H4 (cell line): Measurements from ENCODE around the gene AATK. TPM values are rescaled to one million over a fixed set of nuclear protein-coding genes. Genes with fewer than 3 reads are reported as not detected.

ENCODE experiments used
- DNase-seq: peaks from one replicate; pipeline ENCODE4 v3.0.0-alpha.2; 2015; ENCODE audit warnings: low spot score
- total RNA-seq: library from RNA; depleted of rRNA; stranded (reverse); fragments of >200 nt; shearing (Covaris generic); gene quantifications from 2 replicates; pipeline ENCODE4 v1.2.3, GENCODE V29; 2014

The AATK gene
- total RNA-seq, 1 experiment from 2014 or later = 0.08 TPM

- no peak for DNase-seq
Observed at GRCh38 chr17:81143200-81143527, 22.9 kb downstream of the AATK start.

GRCh38 chr17:81142301-81143199 lies 23.5 kb downstream of the AATK start:
- DNase-seq = peak; percentile 88

DNA sequence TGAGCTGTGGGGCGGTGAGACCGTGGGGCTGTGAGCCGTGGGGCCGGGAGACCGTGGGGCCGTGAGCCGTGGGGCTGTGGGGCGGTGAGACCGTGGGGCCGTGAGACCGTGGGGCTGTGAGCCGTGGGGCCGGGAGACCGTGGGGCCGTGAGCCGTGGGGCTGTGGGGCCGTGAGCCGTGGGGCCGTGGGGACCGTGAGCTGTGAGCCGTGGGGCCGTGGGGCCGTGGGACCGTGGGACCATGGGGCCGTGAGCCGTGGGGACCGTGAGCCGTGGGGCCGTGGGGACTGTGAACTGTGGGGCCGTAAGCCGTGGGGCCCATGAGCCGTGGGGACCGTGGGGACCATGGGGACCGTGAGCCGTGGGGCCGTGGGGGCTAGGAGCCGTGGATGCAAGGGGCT lies 25.3 kb downstream of the AATK start:
- no peak for DNase-seq

DNA sequence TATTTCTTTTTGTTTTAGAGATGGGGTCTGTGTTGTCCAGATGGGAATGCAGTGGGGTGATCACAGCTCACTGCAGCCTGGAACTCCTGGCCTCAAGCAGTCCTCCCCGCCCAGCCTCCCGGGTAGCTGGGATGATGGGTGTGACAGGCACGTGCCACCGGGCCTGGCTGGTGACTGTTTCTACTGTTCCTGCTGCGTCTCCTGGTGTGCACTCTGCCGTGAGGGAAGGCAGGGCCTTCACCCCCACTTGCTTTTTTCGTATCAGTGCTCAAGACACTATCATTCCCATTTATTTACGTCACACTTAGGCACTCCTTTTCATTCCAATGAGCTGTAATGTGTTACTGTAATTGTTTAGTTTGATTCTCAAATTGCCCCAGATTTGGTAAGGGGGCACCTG lies 26.0 kb downstream of the AATK start:
- DNase-seq = no peak

DNA sequence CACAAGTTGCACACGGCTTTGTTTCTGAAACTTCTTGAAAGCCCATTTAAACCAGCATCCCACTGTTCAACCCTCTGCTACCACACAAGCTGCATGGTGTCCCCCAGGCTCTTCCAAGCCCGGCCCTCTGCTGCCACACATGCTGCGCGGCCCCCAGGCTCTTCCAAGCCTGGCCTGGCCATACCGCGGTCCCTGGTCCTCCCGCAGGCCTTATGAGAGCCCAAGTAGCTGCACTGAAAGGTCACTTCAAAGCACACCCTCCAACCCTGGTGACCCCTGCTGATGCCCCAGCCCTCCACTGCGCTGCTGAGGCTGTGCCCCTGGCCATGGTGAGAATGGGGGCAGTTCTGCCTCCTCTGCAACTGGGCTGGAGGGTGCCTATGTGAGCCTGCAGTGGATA lies 26.6 kb downstream of the AATK start:
- DNase-seq = no peak

DNA sequence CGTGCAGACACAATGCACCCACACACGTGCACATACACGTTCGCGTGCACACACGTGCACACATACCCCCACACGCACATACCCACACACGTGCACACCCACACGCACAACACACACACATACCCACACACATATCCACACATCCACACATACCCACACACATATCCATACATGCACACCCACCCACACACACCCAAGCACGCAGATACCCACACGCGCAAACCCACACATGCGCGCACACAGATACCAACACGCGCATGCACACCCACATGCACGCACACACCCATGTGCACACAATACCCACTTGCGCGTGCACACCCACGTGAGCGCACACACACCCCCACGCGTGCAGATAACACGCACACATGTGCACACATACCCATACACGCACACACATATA lies 27.5 kb downstream of the AATK start:
- DNase-seq = no peak

DNA sequence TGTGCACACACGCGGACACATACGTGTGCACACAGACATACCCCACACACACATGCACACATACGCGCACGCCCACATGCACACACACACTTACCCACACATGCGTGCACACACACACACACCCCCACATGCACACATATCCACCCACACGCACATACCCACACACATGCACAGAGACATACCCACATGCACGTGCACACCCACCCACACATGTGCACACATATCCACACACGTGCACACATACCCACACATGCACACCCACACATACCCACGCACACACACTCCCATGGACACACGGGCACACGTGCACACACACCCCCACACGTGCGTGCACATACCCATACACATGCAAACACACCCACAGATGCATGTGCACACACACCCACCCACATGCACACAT lies 27.9 kb downstream of the AATK start:
- DNase-seq = no peak

DNA sequence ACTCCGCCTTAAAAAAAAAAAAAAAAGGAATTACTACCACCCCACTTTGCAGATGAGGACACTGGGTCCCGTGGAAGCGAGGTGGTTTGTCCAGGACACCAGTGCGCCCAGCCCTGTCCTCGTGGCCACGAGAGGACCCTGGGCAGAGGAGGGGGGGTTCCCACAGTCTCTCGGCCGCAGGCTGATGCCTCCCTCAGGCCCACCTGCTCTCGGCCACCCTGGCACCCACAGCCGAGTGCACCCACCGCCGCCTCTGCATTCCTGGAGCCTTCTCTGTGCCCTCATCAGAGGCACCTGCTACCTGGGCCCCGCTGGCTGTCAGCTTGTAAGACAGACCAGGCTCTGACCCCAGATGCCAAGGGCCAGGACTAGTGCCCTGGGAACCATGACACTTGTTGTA lies 28.8 kb downstream of the AATK start:
- no peak for DNase-seq

GRCh38 chr17:81136366-81136765 lies 29.7 kb downstream of the AATK start:
- DNase-seq = no peak

DNA sequence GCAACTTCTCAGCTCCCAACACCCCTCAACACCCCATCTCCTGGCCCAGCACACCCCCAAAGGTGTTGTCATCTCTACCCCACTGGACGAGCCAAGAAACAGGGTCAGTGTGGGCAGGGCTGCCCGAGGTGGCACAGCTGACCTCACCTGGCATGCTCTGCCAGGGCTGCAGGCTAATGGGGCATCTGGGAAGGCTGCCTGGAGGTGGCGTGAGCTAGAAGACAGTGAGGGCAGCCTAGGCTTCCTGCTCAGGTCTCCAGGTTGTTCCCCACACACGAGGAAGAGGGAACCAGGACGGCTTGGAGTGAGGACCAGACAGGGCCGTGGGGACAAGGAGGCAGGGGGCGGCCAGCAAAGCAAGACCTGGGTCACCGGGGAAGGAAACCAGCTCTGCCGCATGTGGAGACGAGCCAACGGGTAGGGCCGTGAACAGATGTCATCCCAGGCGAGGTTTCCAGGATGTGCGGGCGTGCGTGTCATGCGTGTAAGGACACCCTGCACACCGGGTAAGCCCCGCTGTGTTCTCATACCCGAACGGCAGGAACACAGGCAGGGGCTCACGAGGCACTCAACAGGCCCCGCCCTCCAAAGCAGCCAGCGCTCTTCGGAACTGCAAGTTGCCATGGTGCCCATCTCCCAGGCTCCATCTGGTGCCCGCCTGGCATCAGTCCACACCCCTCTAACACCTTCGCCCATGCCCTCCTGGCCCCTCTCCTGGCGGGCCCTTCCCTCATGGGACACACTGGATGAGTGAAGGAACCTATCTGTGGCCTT lies 30.3 kb downstream of the AATK start:
- DNase-seq = no peak

DNA sequence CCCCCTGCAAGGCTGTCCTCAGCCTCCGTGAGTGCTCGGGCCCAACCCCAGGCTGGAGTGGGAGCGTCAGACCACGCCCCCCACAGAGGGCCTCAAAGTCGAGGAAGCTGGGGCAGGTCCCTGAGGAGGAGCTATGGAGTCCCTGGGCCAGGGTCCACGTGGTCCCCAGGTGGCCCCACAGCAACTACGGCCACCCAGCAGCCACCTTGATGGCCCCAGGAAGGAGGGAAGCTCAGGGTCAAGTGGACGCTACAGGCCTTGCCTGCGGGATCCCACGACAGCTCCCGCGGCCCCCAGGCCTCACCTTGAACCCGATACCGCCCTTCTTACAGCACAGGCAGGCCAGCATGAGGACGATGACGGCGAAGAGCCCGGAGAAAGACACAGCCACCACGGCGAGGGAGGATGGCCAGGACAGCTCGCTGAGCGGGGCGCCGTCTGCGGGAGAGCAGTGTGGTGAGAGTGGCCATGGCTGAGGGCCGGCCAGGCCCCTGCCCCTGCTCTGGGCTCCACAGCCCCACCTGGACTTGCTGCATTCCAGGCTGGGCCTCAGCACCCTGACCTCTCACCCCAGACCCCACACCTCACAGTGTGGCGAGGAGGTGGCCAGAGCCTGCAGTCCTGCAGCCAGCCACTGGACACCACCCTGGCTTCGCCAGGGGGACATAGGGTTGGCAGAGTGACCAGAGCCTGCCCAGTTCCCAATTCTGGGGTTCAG lies 31.8 kb downstream of the AATK start:
- DNase-seq = no peak

GRCh38 chr17:81132770-81133723 lies 33.0 kb downstream of the AATK start:
- no peak for DNase-seq

- no peak for DNase-seq
Observed at GRCh38 chr17:81132197-81132540, 33.9 kb downstream of the AATK start.

DNA sequence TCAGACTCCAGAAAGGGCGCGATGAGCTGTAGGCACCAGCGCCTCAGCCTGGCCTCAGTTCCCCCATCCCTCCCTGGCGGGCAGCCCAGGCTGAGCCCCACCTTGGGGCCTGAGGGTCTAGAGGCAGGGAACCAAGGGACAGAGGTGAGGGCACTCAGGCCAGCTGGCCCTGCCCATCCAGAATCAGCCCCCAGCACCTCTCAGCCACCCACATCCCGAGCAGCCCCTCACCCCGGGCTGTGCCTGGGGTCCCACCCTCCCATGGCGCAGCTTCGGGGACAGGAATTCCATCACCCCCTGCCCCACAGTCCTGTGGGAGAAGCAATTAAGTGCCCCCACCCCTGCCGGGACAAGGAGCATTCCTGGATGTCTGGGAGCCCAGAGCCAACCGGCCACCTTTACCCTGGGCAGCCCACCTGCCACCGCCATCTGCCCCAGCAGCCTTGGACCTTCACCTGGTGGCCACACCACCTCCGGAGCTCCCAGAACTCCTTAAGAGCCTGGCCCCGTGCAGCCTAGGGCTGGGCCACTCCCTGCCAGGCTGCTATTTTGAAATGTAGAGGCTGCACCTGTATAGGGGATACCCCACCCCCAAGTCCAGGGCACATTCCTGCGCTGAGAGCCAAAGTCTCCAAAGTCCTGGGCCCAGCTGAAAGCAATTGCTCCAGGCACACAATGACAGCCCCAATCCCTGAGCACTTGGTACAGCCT lies 34.4 kb downstream of the AATK start:
- DNase-seq = no peak

GRCh38 chr17:81130385-81131361 lies 35.3 kb downstream of the AATK start:
- no peak for DNase-seq

DNA sequence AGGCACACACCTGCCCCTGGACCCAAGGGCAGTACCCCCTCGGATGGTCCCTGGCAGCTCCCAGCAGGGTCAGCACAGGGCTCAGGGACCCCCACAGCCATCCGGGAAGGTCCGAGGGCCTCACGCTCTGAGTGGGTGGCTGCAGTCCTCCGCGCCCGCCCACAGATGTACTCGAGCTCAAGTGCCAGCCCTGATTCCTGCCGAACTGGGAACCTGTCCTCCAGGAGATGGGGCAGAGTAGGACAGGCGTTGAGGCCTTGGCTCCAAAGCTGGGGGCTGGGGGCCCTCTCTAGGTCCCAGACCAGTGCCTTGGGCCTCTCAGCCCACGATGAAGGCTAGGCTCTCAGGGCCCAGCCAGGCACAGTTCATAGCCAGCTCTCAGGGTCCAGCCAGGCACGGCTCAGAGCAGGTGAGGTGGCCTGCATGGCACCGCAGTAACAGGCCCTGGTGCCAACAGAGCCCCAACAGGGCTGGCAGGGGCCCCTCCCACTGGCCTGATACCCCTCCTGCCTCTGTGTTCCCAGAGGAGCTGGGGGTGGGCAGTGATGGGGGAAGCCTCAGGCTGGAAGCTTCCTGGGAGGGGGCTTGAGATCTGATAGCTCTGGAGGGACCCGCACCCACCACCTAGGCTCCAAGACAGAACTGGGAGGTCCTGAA lies 36.2 kb downstream of the AATK start:
- no peak for DNase-seq

GRCh38 chr17:81129289-81129688 lies 36.7 kb downstream of the AATK start:
- no peak for DNase-seq

DNA sequence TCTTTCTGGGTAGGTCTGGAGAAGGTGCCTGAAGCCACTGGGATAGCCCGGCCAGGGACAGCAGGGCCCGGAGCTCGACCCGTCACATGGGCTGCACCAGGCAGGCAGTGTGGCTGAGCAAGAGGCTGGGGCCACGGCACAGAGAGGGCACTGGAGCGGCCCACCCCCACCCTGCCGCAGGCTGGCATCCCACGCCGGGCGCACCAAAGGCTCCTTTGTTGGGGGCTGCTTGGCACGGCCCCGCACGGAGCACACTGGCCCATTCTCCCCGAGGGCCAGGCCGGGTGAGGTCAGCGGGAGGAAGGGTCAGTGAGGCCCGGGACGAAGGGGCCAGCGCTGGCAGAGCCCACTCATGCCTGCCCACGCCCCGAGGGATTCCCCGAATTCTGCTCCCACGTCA lies 37.2 kb downstream of the AATK start:
- DNase-seq = no peak

DNA sequence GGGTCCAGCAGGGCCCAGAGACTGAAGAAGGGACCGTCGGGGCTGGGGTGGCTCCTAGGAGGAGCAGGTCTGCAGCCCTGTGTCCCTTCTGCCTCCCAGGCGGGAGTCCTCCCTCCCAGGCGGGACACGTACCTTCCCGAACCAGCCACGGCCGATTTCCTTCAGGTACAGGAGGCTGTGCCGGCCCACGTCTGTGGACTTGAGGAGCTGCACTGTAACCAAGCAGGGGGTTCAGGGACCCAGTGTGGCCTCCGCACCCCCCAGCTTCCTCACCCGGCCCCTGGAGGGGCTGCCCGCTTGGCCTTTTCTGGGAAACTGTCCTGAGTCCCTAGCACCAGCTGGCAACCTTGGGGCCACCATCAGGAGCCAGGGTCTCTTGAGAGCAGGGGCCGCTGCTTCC lies 37.7 kb downstream of the AATK start:
- no peak for DNase-seq
